Keratinocyte (primary cell): ENCODE results near the gene EIF3J.

Experiments
- EZH2 ChIP-seq: IDR thresholded peaks from one replicate; pipeline ENCODE4 v1.6.1; 2012; ENCODE audit warnings: inconsistent platforms, mild to moderate bottlenecking, low read length, moderate library complexity
- TF ChIP-seq, protein P1 (sequence below), 3 experiments: IDR thresholded peaks in 1 of 3; conservative IDR thresholded peaks in 1 of 3; optimal IDR thresholded peaks in 1 of 3; 2 replicates in 2 of 3; 3 replicates in 1 of 3; pipeline versions ENCODE3 to v1.5.1; 2011; ENCODE audit warnings: low read length in 3 of 3, mild to moderate bottlenecking in 3 of 3, moderate library complexity in 2 of 3, control low read depth in 1 of 3, inconsistent platforms in 1 of 3; ENCODE audit not compliant: insufficient read depth in 2 of 3; ENCODE audit errors: extremely low read depth in 1 of 3

DNA sequence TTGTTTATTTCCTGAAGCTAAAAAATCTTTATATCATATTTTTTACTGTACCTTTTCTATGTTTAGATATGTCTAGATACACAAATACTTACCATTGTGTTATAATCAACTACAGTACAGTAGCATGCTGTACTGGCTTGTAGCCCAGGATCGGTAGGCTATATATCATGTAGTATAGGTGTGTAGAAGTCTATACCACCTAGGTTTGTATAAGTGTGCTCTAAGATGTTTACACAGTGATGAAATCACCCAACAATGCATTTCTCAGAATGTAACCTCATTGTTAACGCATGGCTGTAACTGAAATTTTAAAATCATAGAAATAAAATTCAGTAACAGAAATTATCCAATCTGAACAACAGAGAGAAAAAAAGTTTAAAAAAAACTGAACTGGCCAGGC is 43.2 kb downstream of the EIF3J start:
- TF ChIP-seq EZH2, result no peak
- TF ChIP-seq, protein P1, sequence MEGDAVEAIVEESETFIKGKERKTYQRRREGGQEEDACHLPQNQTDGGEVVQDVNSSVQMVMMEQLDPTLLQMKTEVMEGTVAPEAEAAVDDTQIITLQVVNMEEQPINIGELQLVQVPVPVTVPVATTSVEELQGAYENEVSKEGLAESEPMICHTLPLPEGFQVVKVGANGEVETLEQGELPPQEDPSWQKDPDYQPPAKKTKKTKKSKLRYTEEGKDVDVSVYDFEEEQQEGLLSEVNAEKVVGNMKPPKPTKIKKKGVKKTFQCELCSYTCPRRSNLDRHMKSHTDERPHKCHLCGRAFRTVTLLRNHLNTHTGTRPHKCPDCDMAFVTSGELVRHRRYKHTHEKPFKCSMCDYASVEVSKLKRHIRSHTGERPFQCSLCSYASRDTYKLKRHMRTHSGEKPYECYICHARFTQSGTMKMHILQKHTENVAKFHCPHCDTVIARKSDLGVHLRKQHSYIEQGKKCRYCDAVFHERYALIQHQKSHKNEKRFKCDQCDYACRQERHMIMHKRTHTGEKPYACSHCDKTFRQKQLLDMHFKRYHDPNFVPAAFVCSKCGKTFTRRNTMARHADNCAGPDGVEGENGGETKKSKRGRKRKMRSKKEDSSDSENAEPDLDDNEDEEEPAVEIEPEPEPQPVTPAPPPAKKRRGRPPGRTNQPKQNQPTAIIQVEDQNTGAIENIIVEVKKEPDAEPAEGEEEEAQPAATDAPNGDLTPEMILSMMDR (optimal IDR thresholded peaks at IDR 0.05 in 1 of 3, IDR thresholded peaks at IDR 0.05 in 1 of 3, conservative IDR thresholded peaks at IDR 0.05 in 1 of 3; ENCODE audit: extremely low read depth in 1 of 3, insufficient read depth in 2 of 3, low read length in 3 of 3), result no peak
